ENCODE data around the gene HOXA10.

HOXA10 gene

DNA sequence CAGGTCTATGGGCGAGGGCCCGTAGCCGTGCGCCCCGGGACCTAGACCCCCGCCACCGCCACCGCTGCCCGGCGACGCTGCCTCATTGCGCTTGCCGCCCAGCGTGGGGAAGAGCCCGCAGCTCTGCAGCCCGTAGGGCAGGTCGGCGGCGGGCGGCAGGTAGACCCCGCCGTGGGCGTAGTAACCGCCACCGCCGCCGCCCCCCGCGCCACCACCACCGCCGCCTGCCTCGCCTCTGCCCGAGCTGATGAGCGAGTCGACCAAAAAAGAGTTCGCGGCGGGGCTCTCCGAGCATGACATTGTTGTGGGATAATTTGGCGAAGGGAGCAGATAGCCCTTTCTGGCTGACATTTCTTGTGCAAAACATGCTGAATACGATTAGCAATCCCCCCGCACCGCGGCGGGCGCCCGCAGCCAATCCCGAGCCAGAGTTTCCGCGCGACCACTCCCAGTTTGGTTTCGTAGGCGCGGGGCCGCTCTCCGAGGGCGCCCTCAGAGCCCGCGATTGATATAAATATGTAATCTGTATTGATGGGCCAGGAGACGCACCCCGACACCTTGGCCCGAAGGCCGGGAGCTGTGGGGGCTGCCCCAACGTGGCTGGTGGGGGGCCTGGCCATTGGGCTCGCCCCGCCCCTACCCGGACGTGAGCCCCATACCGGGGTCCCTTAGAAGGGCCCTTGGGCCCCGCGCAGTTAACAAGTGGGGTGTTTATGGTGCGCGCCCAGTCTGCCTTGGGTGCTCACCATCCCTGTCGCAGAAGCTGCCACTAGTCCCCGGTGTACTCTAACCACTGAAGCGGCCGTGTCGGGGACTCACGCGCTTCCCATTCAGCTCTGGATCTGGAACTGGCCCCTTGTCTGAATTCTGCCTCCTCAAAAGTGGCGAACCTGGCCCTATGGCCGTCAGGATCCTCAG is at the start of gene HOXA10:
Gene HOXA10, minus strand, starts transcription at position 365 of the 918 bp plus-strand sequence. Its CDS starts 14 bp downstream, at position 351.
- no peak for DNase-seq (ENCODE audit: low read depth)

DNA sequence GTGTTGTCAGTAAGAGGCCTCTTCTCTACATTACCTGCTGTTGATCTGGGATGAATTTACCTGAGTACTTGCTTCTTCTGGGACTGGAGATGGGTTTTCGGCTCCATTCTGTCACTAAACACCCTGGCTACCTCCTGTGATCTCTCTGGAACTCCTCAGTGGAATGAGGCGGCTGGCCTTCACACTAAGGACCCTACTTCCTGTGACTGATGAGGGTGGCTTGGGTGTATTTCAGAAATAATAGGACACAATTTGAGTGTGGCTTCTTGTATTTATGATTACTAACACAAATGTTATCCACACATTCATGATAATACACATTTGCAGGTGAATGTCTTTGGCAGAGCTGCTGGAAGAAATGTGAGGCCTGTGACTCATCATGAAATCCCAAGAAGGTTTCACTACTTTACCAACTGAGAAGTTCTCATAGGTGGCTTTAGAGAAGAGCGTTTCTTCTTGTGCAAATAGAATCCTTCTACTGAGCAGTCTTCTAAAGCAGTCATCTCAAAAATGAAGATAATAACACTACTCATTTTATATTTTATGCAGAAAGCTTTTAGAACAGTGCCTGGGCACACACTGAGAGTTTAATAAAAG is 47.2 kb upstream of the HOXA10 start:
- no peak for DNase-seq (ENCODE audit: low read depth)

DNA sequence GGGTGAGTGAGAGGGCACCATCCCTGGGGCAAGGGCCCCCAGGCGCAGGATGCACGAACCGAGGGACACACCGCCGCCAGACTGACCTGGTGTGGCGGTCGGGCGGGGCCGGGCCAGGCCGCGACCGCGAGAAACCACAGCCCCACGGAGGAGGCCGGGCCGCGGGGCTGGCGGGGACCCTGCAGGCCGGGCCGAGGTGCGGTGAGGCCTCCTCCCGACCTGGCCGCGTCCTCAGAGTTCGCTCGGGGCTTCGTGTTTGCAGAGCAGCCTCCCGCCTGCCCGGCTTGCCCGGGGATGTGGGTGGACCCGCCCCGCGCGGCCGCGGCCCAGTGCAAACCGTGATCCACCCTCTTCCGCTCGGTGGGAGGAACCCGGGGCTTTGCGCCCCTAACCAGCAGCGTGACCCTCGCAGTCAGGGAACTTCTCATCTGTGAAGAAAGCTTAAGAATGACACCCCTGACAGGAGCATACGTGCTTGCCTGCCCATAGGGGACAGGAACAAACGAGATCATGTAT is 46.4 kb upstream of the HOXA10 start:
- DNase-seq (ENCODE audit: low read depth) = no peak

DNA sequence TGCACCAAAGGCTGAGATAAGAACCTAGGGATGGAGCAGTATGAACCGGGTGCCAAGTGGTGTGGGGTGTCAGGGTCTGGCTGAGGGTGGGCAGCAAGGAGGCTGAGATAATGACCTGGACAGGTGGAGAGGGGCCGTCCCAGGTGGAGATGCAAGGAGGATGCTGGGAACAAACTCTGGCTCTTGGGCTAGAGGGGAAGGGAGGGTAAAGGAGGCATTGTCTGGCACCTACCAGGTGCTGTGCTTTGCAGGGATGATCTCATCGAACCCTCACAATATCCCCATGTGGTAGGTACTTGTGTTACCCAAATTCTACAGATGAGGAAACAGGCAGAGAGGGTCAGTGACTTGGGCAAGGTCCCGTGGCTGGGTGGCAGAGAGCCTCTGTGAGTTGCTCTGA is 45.7 kb upstream of the HOXA10 start:
- no peak for DNase-seq (ENCODE audit: low read depth)

DNA sequence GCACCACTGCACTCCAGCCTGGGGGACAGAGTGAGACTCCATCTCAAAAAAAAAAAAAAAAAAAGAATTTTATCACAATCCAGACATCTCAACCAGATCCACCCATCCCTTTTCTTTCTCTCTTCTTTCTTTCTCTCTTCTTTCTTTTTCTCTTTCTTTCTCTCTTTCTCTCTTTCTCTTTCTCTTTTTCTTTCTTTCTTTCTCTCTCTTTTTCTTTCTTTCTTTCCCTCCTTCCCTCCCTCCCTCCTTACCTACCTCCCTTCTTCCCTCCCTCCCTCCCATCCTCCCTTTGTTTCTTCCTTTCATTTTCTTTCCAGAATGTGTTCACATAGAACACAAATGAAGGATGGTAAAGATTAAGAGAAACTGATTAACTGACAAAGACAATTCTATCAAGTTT is 43.8 kb upstream of the HOXA10 start:
- DNase-seq (ENCODE audit: low read depth) = no peak

DNA sequence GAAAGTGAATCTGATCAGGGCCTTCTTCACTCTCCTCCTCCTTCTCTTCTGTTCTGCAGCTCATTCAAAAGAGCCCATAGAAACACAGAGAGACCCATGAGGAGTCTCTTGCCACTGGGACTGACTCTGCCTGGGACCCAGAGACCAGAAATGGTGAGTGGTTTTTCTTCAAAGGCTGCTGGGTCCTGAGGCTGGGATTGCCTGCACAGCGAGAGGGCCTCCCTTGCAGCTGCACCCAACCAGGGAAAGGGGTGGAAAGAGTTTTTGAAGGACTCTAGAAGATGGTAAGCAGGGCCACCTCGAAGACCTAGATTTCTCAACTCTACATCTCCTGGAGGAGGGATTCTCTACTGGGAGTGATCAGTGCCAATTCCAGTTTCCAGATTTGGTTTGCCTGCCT is 41.2 kb upstream of the HOXA10 start:
- DNase-seq (ENCODE audit: low read depth) = no peak

DNA sequence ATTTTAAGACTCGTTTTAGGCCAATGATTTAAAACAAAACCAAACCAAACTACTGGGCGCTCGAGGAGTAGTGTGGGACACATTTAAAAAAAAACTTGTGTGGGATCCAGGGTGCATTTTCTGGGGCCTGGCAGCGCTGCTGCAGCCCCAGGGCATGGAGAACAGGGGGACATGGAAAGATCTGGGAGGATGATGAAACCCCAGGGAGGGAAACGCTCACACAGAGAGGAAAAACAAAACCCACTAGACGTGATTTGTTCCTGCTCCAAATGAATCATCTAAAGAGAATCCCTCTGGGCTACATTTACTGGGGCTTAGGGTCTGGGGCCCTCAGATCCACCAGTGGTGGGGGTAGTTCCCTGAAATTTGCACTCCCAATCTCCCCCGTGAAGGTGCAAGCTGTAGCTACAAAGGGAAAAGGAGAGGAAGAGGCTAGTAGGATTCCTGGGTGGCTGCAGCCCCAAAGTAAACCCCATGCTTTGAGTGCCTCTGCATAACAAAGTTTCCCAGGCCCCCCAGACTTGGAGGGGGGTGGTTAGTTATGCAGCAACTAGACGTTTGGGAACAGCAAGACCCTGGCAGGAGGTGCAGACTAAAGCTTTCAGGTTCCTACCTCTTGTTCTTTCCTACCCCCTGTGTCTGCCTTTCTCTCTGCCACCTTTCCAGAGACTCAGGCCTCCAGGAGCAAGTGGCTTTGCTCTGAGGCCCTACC is 40.3 kb upstream of the HOXA10 start:
- DNase-seq (ENCODE audit: low read depth) = no peak

DNA sequence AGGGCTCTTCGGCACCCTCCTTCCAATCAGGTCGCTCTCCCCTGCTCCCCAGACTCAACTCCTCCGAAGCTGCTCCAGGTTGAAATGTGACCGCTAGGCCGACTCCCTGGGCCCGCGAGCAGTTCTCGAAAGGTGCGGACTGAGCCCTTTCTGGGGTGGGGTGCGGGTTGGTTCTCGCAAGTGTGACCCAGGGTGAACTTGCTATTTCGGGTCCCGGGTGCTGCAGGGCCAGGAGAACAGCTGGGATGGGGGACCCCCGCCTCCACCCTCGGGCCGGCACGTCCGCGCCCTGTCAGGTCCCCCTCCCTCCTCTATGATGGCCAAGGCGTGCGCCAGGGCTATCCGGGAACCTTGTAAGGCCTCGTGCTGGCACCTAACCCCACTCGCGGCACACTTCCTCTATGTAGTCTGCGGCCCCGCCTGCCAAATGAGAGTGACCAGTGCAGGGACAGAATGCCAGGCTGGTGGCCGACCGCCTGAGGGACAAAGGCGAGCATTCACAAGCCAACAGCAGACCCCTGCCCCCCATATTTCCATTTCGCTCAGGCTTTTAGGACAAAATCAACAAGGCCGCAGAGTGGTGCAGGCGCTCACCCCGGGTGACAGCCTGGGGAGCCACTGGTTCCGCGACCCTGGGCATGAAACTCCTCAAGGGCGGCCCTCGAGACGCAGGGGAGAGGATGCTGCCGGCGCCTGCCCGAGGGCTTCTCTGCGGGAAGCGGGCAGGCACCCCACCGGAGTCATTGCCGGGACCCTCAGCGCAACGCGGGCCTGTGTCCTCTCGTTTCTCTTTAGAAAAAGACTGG is 39.5 kb upstream of the HOXA10 start:
- DNase-seq (ENCODE audit: low read depth) = no peak

DNA sequence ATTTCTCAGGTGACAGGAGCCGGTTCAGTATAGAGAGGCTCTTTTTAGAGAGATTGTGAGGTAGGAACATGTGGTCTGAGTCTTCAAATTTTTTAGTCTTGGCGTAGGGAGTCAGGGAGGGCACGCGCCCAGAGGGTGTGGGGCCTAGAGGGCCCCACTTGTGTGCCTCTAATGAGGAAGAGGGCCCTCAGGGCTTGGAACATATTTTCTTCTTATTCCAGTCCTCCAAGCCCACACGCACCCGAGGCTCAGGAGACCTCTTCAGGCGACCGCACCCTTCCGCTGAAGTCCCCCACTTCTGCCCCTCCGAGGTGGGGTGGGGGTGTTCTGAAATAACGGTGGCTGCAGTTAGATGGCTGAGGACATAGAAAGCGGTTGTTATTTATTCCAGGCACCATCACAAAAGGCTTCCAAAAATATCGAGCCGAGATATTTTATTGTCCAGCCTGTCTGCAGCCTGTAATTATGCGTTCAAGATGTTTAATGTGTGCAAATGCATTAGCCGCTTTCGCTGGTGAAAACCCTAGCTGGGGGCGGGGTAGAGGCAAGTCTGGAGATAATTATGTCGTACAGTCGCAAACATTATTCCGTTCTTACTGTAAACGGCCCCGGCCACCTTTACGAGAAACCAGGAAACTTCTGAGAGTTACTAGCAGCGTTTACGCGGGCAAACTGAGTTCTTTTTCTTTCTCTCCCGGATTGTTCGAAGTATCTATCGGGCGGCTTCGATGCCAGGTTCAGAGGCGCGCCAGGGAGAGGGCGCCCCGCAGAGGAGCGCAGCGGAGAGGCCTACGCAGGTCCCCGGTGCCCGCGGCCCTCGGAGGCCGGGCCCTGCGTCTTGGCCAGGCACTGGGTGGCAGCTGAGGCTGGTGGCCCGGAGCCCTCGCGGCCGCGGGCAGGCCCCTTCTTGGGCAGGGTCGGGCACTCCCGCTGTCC is 38.6 kb upstream of the HOXA10 start:
- no peak for DNase-seq (ENCODE audit: low read depth)

DNA sequence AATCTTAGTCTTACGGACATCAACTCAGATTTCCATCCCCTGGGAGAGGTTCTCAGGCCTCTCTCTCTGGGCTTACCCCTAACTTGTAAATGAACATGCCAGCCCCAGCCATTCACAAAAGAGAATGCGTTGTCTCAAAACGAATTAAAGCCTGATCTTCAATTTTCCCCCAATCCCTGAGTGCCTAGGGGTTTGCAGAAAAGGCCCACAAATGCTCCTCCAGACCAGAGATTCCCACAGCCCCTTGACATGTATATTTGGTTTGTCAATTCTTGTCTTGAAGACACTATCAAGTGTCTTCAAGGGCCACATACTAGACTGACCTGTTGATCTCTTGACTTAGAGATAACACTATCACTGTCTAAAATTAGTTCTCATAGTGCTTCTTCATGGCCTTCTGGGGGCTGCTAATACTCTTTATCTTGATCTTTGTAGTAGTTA is 37.7 kb upstream of the HOXA10 start:
- no peak for DNase-seq (ENCODE audit: low read depth)

DNA sequence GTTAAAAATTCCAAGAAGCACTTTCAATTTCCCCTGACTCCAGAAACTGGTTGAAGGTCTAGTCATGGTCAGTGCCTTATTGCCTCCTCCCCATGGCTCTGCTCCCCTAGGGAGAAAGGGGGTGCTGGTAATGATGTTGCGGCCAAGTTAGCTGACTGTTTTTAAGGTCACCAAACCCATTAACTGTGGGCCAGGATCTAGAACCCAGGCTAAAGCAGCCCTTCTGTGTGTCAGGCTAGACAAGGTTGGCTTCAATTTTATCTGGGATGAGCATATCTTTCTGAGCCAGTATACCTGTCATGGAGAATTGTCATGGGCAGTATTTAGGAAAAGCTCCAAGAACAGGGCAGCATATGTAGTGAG is 36.9 kb upstream of the HOXA10 start:
- DNase-seq (ENCODE audit: low read depth) = no peak

DNA sequence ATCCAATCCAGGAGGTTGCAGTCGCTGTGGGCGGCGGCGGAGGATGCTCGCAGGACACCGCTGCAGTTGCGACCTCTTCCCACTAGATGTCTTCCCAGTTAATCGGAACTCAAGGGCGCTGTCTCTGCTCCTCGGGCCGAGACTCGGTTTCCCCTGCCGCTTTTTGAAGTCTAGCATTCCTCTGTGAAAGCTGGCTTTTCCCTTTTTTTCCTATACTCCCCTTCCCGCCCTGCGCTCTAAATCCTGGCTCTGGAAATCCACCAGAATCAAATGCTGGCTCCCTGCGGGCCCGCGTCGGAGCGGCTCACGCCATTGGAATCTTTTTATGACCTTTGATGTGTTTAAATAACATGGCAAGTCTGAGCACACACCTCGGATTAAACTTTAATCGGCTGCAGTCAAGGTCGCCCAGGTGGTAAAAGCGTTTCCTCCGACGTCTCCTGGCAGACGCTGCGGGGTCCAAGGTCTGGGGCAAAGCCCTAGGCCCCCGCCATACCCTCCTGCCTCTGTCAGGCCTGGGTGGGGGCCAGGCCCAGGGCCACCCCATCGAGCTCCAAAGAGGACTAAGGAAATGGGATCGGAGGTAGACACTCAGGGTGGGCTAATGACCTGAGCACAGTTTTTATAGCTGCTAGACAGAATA is 36.4 kb upstream of the HOXA10 start:
- no peak for DNase-seq (ENCODE audit: low read depth)

DNA sequence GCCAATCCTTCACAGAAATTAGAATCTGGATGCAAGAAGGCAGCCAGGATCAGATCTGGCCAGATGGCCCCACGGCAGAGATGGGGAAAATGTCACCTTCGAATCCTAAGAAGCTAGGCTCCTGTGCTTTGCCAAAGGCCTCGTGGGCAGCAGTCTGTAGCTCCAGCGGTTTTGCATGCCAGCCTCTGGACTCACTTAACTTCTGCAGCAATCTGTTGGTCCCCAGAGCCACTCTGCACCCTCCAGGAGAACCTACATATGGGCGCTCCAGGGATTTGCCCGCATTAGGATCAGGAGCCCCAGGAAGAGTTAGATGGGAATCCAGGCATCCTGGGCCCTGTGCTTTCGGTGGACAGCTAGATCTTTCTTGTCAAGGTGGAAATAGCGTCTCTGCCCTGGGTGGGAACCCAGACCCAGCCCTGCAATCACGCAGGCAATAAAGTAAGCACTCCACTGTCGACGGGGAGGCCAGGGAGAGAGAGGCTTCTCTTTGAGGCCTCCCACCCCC is 35.9 kb upstream of the HOXA10 start:
- DNase-seq (ENCODE audit: low read depth) = no peak

DNA sequence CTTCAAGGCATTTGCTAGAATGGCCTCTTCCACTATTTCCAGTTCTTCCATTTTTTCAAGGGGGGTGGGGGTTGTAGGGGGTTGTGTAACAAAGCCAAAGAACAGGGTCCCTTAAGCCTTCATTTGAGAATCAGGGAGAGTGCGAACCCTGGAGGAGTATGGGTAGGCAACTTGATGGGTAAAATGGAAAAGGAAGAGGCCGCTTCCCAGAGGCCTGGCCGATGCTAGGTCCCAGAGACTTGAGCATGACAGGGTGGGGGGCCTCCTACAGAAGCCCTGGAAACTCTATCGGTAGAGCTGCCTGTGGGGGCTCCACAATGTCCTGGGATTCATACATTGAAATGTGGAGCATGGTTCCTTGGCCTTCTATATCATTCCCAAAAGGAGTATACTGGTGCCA is 34.9 kb upstream of the HOXA10 start:
- no peak for DNase-seq (ENCODE audit: low read depth)

DNA sequence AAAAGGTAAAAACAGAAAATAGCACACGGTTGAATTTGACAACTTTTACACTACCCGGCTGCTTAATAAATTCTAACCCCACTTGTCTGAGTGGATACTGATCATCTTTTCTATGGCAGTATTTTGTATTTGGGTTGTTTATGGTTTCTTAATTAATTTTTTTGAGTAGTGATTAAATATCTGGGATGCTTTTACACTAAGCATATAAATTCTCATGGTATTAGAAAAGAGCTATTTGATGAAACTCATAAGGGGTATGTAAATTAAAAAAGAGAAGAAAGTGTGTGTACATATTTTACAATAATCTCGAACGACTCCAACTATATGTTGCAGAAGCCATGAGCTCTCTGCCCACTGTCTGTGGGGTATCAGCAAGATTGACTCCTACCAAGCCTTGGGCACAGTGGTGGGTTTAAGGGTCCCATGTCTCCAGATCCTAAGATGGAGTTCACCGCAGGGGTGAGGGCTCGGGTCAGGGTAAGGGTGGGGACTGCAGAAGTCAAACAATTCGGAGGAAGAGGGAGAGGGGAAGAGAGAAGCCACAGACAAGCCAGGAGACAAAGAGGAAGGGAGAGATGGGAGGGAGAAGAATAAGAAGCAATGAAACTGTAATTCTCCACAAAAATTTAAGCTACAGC is 33.3 kb upstream of the HOXA10 start:
- no peak for DNase-seq (ENCODE audit: low read depth)

DNA sequence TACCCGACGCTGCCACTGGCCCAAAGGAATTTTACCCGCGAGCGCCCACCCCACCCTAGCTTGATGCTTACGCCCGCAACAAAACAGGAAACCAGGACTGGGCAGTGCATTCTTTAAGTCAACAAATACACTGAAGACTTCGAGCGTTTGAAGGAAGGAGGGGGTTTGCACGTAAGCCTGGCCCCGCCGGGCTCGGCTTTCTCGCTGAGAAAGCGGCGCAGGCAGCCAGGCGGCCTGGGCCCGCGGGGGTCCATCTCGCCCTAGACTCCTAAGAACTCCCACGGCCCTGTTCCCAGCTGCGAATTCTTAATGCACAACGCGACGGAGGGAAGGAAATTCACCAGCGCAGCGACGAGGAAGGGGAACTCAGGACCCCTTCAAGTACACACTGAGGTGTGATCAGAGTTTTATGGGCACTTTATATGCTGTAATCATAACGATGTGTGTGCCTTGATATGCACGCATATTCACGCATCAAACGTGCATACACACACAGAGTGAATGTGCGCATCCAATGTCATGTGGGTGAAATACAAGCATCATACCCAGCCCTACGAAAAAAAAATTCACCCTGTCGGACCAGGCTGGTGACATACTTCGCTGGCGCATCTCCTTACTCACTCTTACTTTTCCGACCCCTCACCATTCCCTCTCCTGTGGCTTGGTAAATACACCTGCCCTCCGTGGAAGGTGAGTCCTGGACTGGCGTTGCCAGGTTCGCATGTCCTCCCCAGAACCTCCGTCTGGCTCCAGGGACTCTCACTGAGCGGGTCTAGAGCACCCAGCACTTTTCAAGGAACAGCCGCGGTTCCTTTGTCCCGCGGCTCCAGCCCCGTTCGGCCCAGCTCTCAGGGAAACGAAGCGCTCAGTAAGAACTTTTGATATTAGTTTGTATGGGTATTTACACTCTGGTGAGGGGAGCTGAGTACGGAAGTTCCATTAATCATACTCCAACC is 31.5 kb upstream of the HOXA10 start:
- DNase-seq (ENCODE audit: low read depth) = no peak

DNA sequence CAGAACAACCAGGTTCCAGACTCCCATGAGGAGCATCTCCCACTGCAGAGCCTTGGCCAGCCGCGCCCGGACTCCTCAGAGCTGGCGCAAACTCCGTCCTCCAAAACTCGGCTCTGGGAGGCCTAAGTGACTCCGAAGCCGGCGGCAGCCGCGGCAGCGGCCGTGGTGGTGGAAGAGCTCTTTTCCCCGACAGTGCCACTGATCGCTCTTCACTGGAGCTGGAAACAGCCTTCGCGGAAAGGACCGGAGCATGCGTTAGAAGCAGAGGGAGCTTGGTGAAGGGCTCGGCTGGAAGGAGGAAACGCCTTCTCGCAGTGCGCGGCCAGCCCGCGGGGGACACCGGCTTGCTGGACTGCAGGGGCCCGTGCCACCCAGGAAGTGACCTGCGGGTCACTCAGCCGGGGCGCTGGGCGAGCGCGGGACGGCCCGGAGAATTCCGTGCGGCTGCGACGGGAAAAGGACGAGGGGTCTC is 30.8 kb upstream of the HOXA10 start:
- no peak for DNase-seq (ENCODE audit: low read depth)

DNA sequence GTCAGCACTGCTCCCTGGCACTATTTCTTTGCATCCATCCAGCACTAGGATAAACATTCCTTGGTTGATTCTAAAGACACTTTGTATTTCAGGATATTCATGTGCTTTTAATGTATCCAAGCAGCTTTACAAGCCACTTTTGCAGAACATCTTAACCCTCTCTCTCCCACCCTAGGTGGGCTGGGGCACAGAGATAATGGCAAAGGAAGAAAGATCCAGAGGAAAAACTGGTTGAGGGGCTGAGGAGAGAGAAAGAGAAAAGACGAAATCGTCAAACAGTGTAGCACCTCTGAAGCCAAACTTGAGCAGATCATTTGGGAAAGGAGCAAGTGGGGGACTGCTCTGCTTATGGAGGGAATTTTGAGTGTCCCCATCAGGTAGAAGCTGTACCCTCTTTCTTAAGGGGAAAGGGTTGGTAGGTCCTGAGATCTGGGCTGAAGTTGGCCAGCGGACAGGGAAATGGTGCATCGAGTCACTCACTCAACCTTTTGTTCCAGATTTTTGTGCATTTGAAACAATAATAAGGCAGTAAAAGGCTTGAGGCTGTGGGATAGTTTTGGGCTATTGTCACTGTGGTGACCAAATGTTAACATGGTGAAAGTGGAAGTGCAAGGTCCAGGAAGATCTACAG is 30.0 kb upstream of the HOXA10 start:
- DNase-seq (ENCODE audit: low read depth) = no peak

Measured in non-pigmented ciliary epithelial cell (primary cell).